GM23248 (cell line): ENCODE measurements around the gene PNLDC1. TPM values are rescaled to one million over a fixed set of nuclear protein-coding genes. Genes with fewer than 3 reads are reported as not detected.

ENCODE experiments used
- DNase-seq: peaks from one replicate; pipeline ENCODE4 v3.0.0-alpha.2; 2015
- H2AFZ ChIP-seq: fragments of 200-600 bp; sonication (generic); 2 replicates; pipeline ENCODE4 v1.6.1; 2016; ENCODE audit warnings: antibody characterized with exemption
- H3F3A ChIP-seq: fragments of 200-600 bp; sonication (generic); 2 replicates; pipeline ENCODE4 v1.6.1; 2016; ENCODE audit warnings: mild to moderate bottlenecking, antibody characterized with exemption, mixed run types; ENCODE audit not compliant: insufficient read depth
- H3K27ac ChIP-seq: fragments of 200-600 bp; sonication (generic); 2 replicates; pipeline ENCODE4 v1.5.1; 2016; ENCODE audit warnings: mild to moderate bottlenecking
- H3K27me3 ChIP-seq: fragments of 200-600 bp; sonication (generic); replicated peaks from 2 replicates; pipeline ENCODE4 v1.6.1; 2016; ENCODE audit warnings: mild to moderate bottlenecking; ENCODE audit not compliant: insufficient read depth
- H3K36me3 ChIP-seq: fragments of 200-600 bp; sonication (generic); 2 replicates; pipeline ENCODE4 v1.6.1; 2016; ENCODE audit warnings: low read depth, mild to moderate bottlenecking
- H3K4me1 ChIP-seq: fragments of 200-600 bp; sonication (generic); 2 replicates; pipeline ENCODE4 v1.6.1; 2016; ENCODE audit warnings: mild to moderate bottlenecking; ENCODE audit not compliant: insufficient read depth
- H3K4me2 ChIP-seq: fragments of 200-600 bp; sonication (generic); one replicate; pipeline ENCODE4 v1.6.1; 2016; ENCODE audit warnings: mild to moderate bottlenecking; ENCODE audit not compliant: unreplicated experiment
- H3K4me3 ChIP-seq: fragments of 200-600 bp; sonication (generic); 2 replicates; pipeline ENCODE4 v1.5.1; 2016; ENCODE audit warnings: mild to moderate bottlenecking
- H3K79me2 ChIP-seq: fragments of 200-600 bp; sonication (generic); 2 replicates; pipeline ENCODE4 v1.6.1; 2016; ENCODE audit warnings: mild to moderate bottlenecking; ENCODE audit not compliant: insufficient read depth
- H3K9ac ChIP-seq: fragments of 200-600 bp; sonication (generic); 2 replicates; pipeline ENCODE4 v1.6.1; 2016; ENCODE audit warnings: mild to moderate bottlenecking
- H3K9me2 ChIP-seq: fragments of 200-600 bp; sonication (generic); 2 replicates; pipeline ENCODE4 v1.6.1; 2016; ENCODE audit warnings: mixed run types, mild to moderate bottlenecking, moderate library complexity; ENCODE audit not compliant: insufficient read depth
- H3K9me3 ChIP-seq: fragments of 200-600 bp; sonication (generic); one replicate; pipeline ENCODE4 v1.6.1; 2017; ENCODE audit warnings: low read depth
- H4K20me1 ChIP-seq: fragments of 200-600 bp; sonication (generic); 2 replicates; pipeline ENCODE4 v1.6.0; 2016; ENCODE audit not compliant: insufficient read depth
- EZH2 ChIP-seq: fragments of 200-600 bp; sonication (generic); IDR thresholded peaks from 2 replicates; pipeline ENCODE4 v1.6.1; 2018; ENCODE audit warnings: antibody characterized with exemption, mild to moderate bottlenecking; ENCODE audit not compliant: insufficient read depth, poor library complexity, severe bottlenecking
- EZH2phosphoT487 ChIP-seq: fragments of 200-600 bp; sonication (generic); IDR thresholded peaks from 2 replicates; pipeline ENCODE4 v1.6.1; 2018; ENCODE audit warnings: antibody characterized with exemption, moderate library complexity, mild to moderate bottlenecking, low read depth; ENCODE audit not compliant: insufficient read depth
- WGBS, 2 experiments: methylation state at CpG; one replicate each; pipeline ENCODE4 v1.1.6; 2015 to 2017; ENCODE audit warnings: low lambda C conversion rate in 2 of 2, low coverage in 1 of 2; ENCODE audit errors: missing lambda C conversion rate in 2 of 2; 5-methylcytosine and 5-hydroxymethylcytosine counted together
- in situ Hi-C: fragments of 300-500 bp; cut with MboI; formaldehyde crosslinking; loops from 2 replicates; pipeline ENCODE4 v1.15.0; 2020
- polyA plus RNA-seq: library from polyadenylated mRNA; unstranded; fragments of >200 nt; fragmentation: Nextera tagmentation; extraction: Ambion mirVana; gene quantifications from 2 replicates; pipeline ENCODE4 v1.2.1, GENCODE V29; 2016
- total RNA-seq: library from RNA; depleted of rRNA; stranded (reverse); fragments of >200 nt; shearing (Covaris generic); gene quantifications from 2 replicates; pipeline ENCODE4 v1.2.3, GENCODE V29; 2014

PNLDC1 gene
- total and polyA plus RNA-seq, 2 experiments from 2014 or later: not detected

DNA sequence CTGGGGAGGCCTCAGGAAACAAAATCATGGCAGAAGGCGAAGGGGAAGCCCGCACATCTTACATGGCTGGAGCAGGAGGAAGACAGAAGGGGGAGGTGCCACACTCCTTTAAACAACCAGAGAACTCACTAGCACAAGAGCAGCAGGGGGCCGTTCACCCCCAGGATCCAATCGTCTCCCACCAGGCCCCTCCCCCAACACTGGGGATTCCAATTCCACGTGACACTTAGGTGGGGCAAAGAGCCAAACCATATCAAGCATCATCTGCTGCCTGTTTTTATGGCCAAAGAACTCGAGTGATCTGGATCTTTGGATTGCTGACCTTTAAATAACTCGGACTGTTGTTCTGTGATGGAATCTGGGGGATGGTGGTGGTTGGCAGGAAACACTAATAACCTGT lies 28.0 kb downstream of the PNLDC1 start:
- DNase-seq: peak; percentile 14
- in situ Hi-C loops: no loop called here
- TF ChIP-seq EZH2phosphoT487 (no peak), EZH2 (no peak)
- H3F3A ChIP-seq: no peaks in the 10 kb centered on the region
- H3K9me2 ChIP-seq: no peaks in the 10 kb centered on the region
- no peaks in the 10 kb centered on the region for H3K36me3 ChIP-seq
- no peaks in the 10 kb centered on the region for H3K4me1 ChIP-seq
- H2AFZ ChIP-seq: no peak overlapping the region
- H3K9me3 ChIP-seq: no peaks in the 10 kb centered on the region
- H3K27ac ChIP-seq: no peak overlapping the region
- no peaks in the 10 kb centered on the region for H3K27me3 ChIP-seq
- no peak overlapping the region for H3K4me3 ChIP-seq
- no peak overlapping the region for H3K9ac ChIP-seq
- no peaks in the 10 kb centered on the region for H4K20me1 ChIP-seq
- 43 to 45% methylated on average over 7 of the region's 7 CpGs for WGBS, 2 experiments
- H3K79me2 ChIP-seq: no peaks in the 10 kb centered on the region
- no peak overlapping the region for H3K4me2 ChIP-seq

- H3K9ac ChIP-seq: no peak overlapping the region
- no peaks in the 10 kb centered on the region for H3K79me2 ChIP-seq
- H3K36me3 ChIP-seq: no peaks in the 10 kb centered on the region
- TF ChIP-seq EZH2 (no peak), EZH2phosphoT487 (no peak)
- no peaks in the 10 kb centered on the region for H3K27me3 ChIP-seq
- H3K9me2 ChIP-seq: no peaks in the 10 kb centered on the region
- no peak overlapping the region for H3K4me3 ChIP-seq
- 82 to 86% methylated on average over 4 of the region's 4 CpGs for WGBS, 2 experiments
- no peak overlapping the region for H3K4me2 ChIP-seq
- in situ Hi-C loops: no loop called here
- no peak for DNase-seq
- H3K9me3 ChIP-seq: no peaks in the 10 kb centered on the region
- H3F3A ChIP-seq: no peaks in the 10 kb centered on the region
- H4K20me1 ChIP-seq: no peaks in the 10 kb centered on the region
- no peaks in the 10 kb centered on the region for H3K4me1 ChIP-seq
- H3K27ac ChIP-seq: no peak overlapping the region
- no peak overlapping the region for H2AFZ ChIP-seq
These were observed 29.4 kb downstream of the PNLDC1 start for GRCh38 chr6:159829526-159829925.

GRCh38 chr6:159830501-159831372 lies 30.7 kb downstream of the PNLDC1 start:
- 76 to 77% methylated on average over 11 of the region's 11 CpGs for WGBS, 2 experiments
- H2AFZ ChIP-seq: no peak overlapping the region

GRCh38 chr6:159831373-159831679 lies 31.2 kb downstream of the PNLDC1 start:
- in situ Hi-C loops: no loop called here
- no peaks in the 10 kb centered on the region for H3K4me1 ChIP-seq
- no peaks in the 10 kb centered on the region for H4K20me1 ChIP-seq

More at GRCh38 chr6:159830501-159831372, 30.7 kb downstream of the PNLDC1 start:
- TF ChIP-seq EZH2: no peak
- TF ChIP-seq EZH2phosphoT487: no peak
- no peak for DNase-seq
- Histone ChIP-seq H3K27ac (no peak overlapping the region), H3K27me3 (no peaks in the 10 kb centered on the region), H3K36me3 (no peaks in the 10 kb centered on the region), H3K4me2 (no peak overlapping the region), H3K4me3 (no peak overlapping the region), H3F3A (no peaks in the 10 kb centered on the region), H3K9me3 (no peaks in the 10 kb centered on the region), H3K9ac (no peak overlapping the region), H3K4me1 (no peaks in the 10 kb centered on the region), H4K20me1 (no peaks in the 10 kb centered on the region), H3K9me2 (no peaks in the 10 kb centered on the region), H3K79me2 (no peaks in the 10 kb centered on the region)
- in situ Hi-C loops: no loop called here

More at GRCh38 chr6:159831373-159831679, 31.2 kb downstream of the PNLDC1 start:
- H3K36me3 ChIP-seq: no peaks in the 10 kb centered on the region
- no peak overlapping the region for H3K9ac ChIP-seq
- no peak overlapping the region for H2AFZ ChIP-seq
- no peak for DNase-seq
- H3F3A ChIP-seq: no peaks in the 10 kb centered on the region
- TF ChIP-seq EZH2 (no peak), EZH2phosphoT487 (no peak)
- no peak overlapping the region for H3K4me3 ChIP-seq
- no peaks in the 10 kb centered on the region for H3K79me2 ChIP-seq
- no peaks in the 10 kb centered on the region for H3K27me3 ChIP-seq
- H3K27ac ChIP-seq: no peak overlapping the region
- H3K9me3 ChIP-seq: no peaks in the 10 kb centered on the region
- WGBS, 2 experiments: 79 to 85% methylated on average over 4 of the region's 4 CpGs
- H3K9me2 ChIP-seq: no peaks in the 10 kb centered on the region
- H3K4me2 ChIP-seq: no peak overlapping the region
